A549 (cell line): ENCODE data around the gene ESR1. TPM values are rescaled to one million over a fixed set of nuclear protein-coding genes. Genes with fewer than 3 reads are reported as not detected.

Source experiments
- ATAC-seq, 2 experiments: fragments of 200-7000 bp in 1 of 2; fragments of >200 bp in 1 of 2; cut with Nextera tagmentation in 1 of 2; cut with Tn5 transposase in 1 of 2; 3 replicates each; pipeline versions ENCODE4 v1.8.0 to v1.9.1; 2018 to 2020; ENCODE audit warnings: mild to moderate bottlenecking in 1 of 2, moderate library complexity in 1 of 2
- CTCF ChIA-PET: fragments of 300-600 bp; sonication (Branson Sonifier 250); formaldehyde crosslinking; extraction: SDS; loops from one replicate; lab custom pipeline; 2021; ENCODE audit warnings: antibody characterized with exemption, inconsistent platforms; lab: Yijun Ruan, JAX
- POLR2A ChIA-PET: fragments of 350-600 bp; formaldehyde crosslinking; extraction: SDS; loops from one replicate; lab custom pipeline; 2021; ENCODE audit warnings: antibody characterized with exemption, inconsistent platforms; lab: Yijun Ruan, JAX
- DNase-seq, 2 experiments: peaks; one replicate each; pipeline versions ENCODE4 v3.0.0 to v3.0.0-alpha.2; 2011 to 2016; ENCODE audit warnings: low read depth in 1 of 2, low spot score in 1 of 2
- FAIRE-seq: peaks from 2 replicates; lab custom pipeline; 2011; peaks lifted over from hg19 to GRCh38; lab: Jason Lieb, UNC
- H3K27ac ChIP-seq, 2 experiments: fragments of >200 bp; sonication (Bioruptor Twin); formaldehyde crosslinking; 3 replicates each; pipeline ENCODE4 v1.5.1; 2016 to 2017
- H3K4me1 ChIP-seq: fragments of >200 bp; sonication (Bioruptor Twin); formaldehyde crosslinking; 3 replicates; pipeline ENCODE4 v1.6.1; 2016
- H3K4me2 ChIP-seq: fragments of >200 bp; sonication (Bioruptor Twin); formaldehyde crosslinking; 3 replicates; pipeline ENCODE4 v1.6.1; 2016
- H3K4me3 ChIP-seq: fragments of >200 bp; sonication (Bioruptor Twin); formaldehyde crosslinking; 3 replicates; pipeline ENCODE4 v1.5.1; 2016
- H3K9me3 ChIP-seq: fragments of >200 bp; sonication (Bioruptor Twin); formaldehyde crosslinking; 3 replicates; pipeline ENCODE4 v1.6.1; 2016
- CBX2 ChIP-seq: fragments of 200-600 bp; sonication (generic); IDR thresholded peaks from 2 replicates; pipeline ENCODE4 v1.6.1; 2016; ENCODE audit warnings: low read depth, mild to moderate bottlenecking, borderline replicate concordance
- CHD2 ChIP-seq: fragments of 150-350 bp; IDR thresholded peaks from 2 replicates; pipeline ENCODE4 v1.6.1; 2014; ENCODE audit warnings: low read length; ENCODE audit not compliant: partially characterized antibody
- EHF ChIP-seq: fragments of 250-450 bp; sonication (Bioruptor Pico); IDR thresholded peaks from 2 replicates; pipeline ENCODE4 v1.5.0; 2020; ENCODE audit warnings: mild to moderate bottlenecking
- EHMT2 ChIP-seq: fragments of 200-600 bp; sonication (generic); IDR thresholded peaks from 2 replicates; pipeline ENCODE4 v1.6.1; 2016; ENCODE audit warnings: antibody characterized with exemption, low read depth, mild to moderate bottlenecking, moderate library complexity
- FOXS1 ChIP-seq: fragments of 250-450 bp; sonication (Bioruptor Pico); IDR thresholded peaks from 2 replicates; pipeline ENCODE4 v1.5.0; 2020; ENCODE audit warnings: mild to moderate bottlenecking, moderate library complexity
- GATA3 ChIP-seq: IDR thresholded peaks from 2 replicates; pipeline ENCODE4 v1.6.1; 2012; ENCODE audit warnings: borderline replicate concordance
- HEYL ChIP-seq: fragments of 250-450 bp; sonication (Bioruptor Pico); IDR thresholded peaks from 2 replicates; pipeline ENCODE4 v1.8.0; 2021; ENCODE audit warnings: mild to moderate bottlenecking, moderate library complexity
- HMGXB4 ChIP-seq: fragments of 250-450 bp; sonication (Bioruptor Pico); IDR thresholded peaks from 2 replicates; pipeline ENCODE4 v1.5.0; 2021; ENCODE audit warnings: mild to moderate bottlenecking, moderate library complexity, borderline replicate concordance
- JUN ChIP-seq, 2 experiments: fragments of >200 bp; sonication (Bioruptor Twin); formaldehyde crosslinking; IDR thresholded peaks; 2 replicates in 1 of 2; 3 replicates in 1 of 2; pipeline ENCODE4 v1.6.1; 2016 to 2017
- KDM1A ChIP-seq: fragments of 200-600 bp; sonication (generic); IDR thresholded peaks from 2 replicates; pipeline ENCODE4 v1.6.1; 2016; ENCODE audit warnings: low read depth, mild to moderate bottlenecking
- KDM5A ChIP-seq: fragments of 200-600 bp; sonication (generic); IDR thresholded peaks from 2 replicates; pipeline ENCODE4 v1.6.1; 2016; ENCODE audit warnings: antibody characterized with exemption, mild to moderate bottlenecking
- NFE2L2 ChIP-seq: fragments of 150-350 bp; conservative IDR thresholded peaks from 2 replicates; pipeline ENCODE4 v1.6.1; 2014; ENCODE audit warnings: low read length
- NR3C1 ChIP-seq: fragments of >200 bp; sonication (Bioruptor Twin); formaldehyde crosslinking; IDR thresholded peaks from 3 replicates; pipeline ENCODE4 v1.6.1; 2017
- PBX3 ChIP-seq: IDR thresholded peaks from 2 replicates; pipeline ENCODE4 v1.6.1; 2012
- PHF8 ChIP-seq: fragments of 200-600 bp; sonication (generic); IDR thresholded peaks from 2 replicates; pipeline ENCODE4 v1.6.1; 2016; ENCODE audit warnings: low read depth, mild to moderate bottlenecking, antibody characterized with exemption, moderate library complexity, borderline replicate concordance
- RAD21 ChIP-seq, 2 experiments: fragments of >200 bp in 1 of 2; sonication (Bioruptor Twin) in 1 of 2; formaldehyde crosslinking in 1 of 2; IDR thresholded peaks in 1 of 2; conservative IDR thresholded peaks in 1 of 2; 2 replicates in 1 of 2; 3 replicates in 1 of 2; pipeline ENCODE4 v1.6.1; 2012 to 2018; ENCODE audit warnings: inconsistent platforms in 1 of 2
- RARB ChIP-seq: fragments of 250-450 bp; sonication (Bioruptor Pico); IDR thresholded peaks from 2 replicates; pipeline ENCODE4 v1.8.0; 2021; ENCODE audit warnings: mild to moderate bottlenecking, moderate library complexity
- SMC3 ChIP-seq: fragments of >200 bp; sonication (Bioruptor Twin); formaldehyde crosslinking; IDR thresholded peaks from 3 replicates; pipeline ENCODE4 v1.6.1; 2018; ENCODE audit warnings: inconsistent platforms
- SREBF2 ChIP-seq: fragments of 450-650 bp; IDR thresholded peaks from 2 replicates; pipeline ENCODE4 v1.6.1; 2014; ENCODE audit warnings: mild to moderate bottlenecking, moderate library complexity
- TFCP2L1 ChIP-seq: fragments of 250-450 bp; sonication (Bioruptor Pico); IDR thresholded peaks from 2 replicates; pipeline ENCODE4 v1.5.0; 2021; ENCODE audit warnings: mild to moderate bottlenecking
- ZFP36 ChIP-seq: fragments of 450-650 bp; IDR thresholded peaks from 2 replicates; pipeline ENCODE4 v1.6.1; 2014; ENCODE audit warnings: borderline replicate concordance; ENCODE audit not compliant: partially characterized antibody
- WGBS: methylation state at CpG from one replicate; pipeline ENCODE4 v1.1.6; 2017; ENCODE audit errors: missing lambda C conversion rate; 5-methylcytosine and 5-hydroxymethylcytosine counted together
- polyA plus RNA-seq, 4 experiments: library from polyadenylated mRNA; depleted of rRNA in 3 of 4; stranded (reverse); fragments of >200 nt; fragmentation: RNase III in 1 of 4; extraction: RNeasy Plus Mini Kit Qiagen cat#74134 plus additional on column Dnase treatment in 1 of 4; gene quantifications; 2 replicates in 3 of 4; 3 replicates in 1 of 4; pipeline ENCODE4 v1.2.3, GENCODE V29; 2011 to 2017
- TF ChIP-seq, protein P1 (sequence below): fragments of 450-650 bp; IDR thresholded peaks from 2 replicates; pipeline ENCODE4 v1.6.1; 2014; ENCODE audit warnings: antibody characterized with exemption
- TF ChIP-seq, protein P2 (sequence below): IDR thresholded peaks from 2 replicates; pipeline ENCODE4 v1.6.1; 2012; ENCODE audit warnings: low read depth, borderline replicate concordance
- TF ChIP-seq, protein P3 (sequence below): fragments of 200-600 bp; sonication (generic); IDR thresholded peaks from 2 replicates; pipeline ENCODE4 v1.6.1; 2016; ENCODE audit warnings: antibody characterized with exemption, mild to moderate bottlenecking, moderate library complexity
- TF ChIP-seq, protein P4 (sequence below): fragments of >200 bp; sonication (Bioruptor Twin); formaldehyde crosslinking; IDR thresholded peaks from 2 replicates; pipeline ENCODE4 v1.6.1; 2016

The ESR1 gene
- polyA plus RNA-seq, 2 of the 4 experiments (the other 2 are of a cell fraction), result not detected

- no peak for TF ChIP-seq NR3C1
These were observed 335.9 kb downstream of the ESR1 start (continued) for GRCh38 chr6:152143359-152143758.

- H3K4me1 ChIP-seq, result no peaks in the 10 kb centered on the region
- no peaks in the 10 kb centered on the region for H3K9me3 ChIP-seq
- DNase-seq (no peak), FAIRE-seq (no peak), ATAC-seq (no peak)
- H3K4me2 ChIP-seq, result no peak overlapping the region
- no peak overlapping the region for H3K27ac ChIP-seq
- POLR2A ChIA-PET, result no interaction called here
- TF ChIP-seq CHD2 (no peak), KDM5A (no peak), NFE2L2 (no peak), ZFP36 (no peak), HMGXB4 (CRISPR knock-in tag) (no peak), CBX2 (no peak), SMC3 (no peak), HEYL (CRISPR knock-in tag) (no peak), JUN (IDR thresholded peaks at IDR 0.05) (no peak), PHF8 (no peak), PBX3 (no peak), FOXS1 (CRISPR knock-in tag) (no peak), TFCP2L1 (no peak), GATA3 (no peak), EHF (CRISPR knock-in tag) (no peak), SREBF2 (no peak), KDM1A (no peak)
- TF ChIP-seq, protein P1, sequence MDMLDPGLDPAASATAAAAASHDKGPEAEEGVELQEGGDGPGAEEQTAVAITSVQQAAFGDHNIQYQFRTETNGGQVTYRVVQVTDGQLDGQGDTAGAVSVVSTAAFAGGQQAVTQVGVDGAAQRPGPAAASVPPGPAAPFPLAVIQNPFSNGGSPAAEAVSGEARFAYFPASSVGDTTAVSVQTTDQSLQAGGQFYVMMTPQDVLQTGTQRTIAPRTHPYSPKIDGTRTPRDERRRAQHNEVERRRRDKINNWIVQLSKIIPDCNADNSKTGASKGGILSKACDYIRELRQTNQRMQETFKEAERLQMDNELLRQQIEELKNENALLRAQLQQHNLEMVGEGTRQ, result no peak
- TF ChIP-seq, protein P2, sequence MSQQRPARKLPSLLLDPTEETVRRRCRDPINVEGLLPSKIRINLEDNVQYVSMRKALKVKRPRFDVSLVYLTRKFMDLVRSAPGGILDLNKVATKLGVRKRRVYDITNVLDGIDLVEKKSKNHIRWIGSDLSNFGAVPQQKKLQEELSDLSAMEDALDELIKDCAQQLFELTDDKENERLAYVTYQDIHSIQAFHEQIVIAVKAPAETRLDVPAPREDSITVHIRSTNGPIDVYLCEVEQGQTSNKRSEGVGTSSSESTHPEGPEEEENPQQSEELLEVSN, result no peak
- TF ChIP-seq, all 56 proteins: peak for 0
- CTCF ChIA-PET, result interaction anchor here (1.2 kb wide), 1 partner anchor 17 kb away, joined by 3 read pairs; no protein-coding TSS in a partner anchor
- 100% methylated on average over 1 of the region's 1 CpG for WGBS
- H3K4me3 ChIP-seq, result no peak overlapping the region
These were observed 338.9 kb downstream of the ESR1 start for GRCh38 chr6:152146385-152146784.

GRCh38 chr6:152147269-152147668 is 339.8 kb downstream of the ESR1 start:
- ChIA-PET CTCF (no interaction called here), POLR2A (no interaction called here)
- Histone ChIP-seq H3K4me1 (no peaks in the 10 kb centered on the region), H3K9me3 (no peaks in the 10 kb centered on the region), H3K4me3 (no peak overlapping the region), H3K4me2 (no peak overlapping the region), H3K27ac (no peak overlapping the region)
- WGBS, result 94% methylated on average over 6 of the region's 6 CpGs
- no peak for FAIRE-seq
- ATAC-seq, result no peak
- no peak for DNase-seq
- TF ChIP-seq HMGXB4 (CRISPR knock-in tag) (no peak), KDM1A (no peak), EHMT2 (no peak), KDM5A (no peak), RARB (no peak), RAD21 (conservative IDR thresholded peaks at IDR 0.05 in 1 of 2, IDR thresholded peaks at IDR 0.05 in 1 of 2) (no peak)
- TF ChIP-seq, protein P3, sequence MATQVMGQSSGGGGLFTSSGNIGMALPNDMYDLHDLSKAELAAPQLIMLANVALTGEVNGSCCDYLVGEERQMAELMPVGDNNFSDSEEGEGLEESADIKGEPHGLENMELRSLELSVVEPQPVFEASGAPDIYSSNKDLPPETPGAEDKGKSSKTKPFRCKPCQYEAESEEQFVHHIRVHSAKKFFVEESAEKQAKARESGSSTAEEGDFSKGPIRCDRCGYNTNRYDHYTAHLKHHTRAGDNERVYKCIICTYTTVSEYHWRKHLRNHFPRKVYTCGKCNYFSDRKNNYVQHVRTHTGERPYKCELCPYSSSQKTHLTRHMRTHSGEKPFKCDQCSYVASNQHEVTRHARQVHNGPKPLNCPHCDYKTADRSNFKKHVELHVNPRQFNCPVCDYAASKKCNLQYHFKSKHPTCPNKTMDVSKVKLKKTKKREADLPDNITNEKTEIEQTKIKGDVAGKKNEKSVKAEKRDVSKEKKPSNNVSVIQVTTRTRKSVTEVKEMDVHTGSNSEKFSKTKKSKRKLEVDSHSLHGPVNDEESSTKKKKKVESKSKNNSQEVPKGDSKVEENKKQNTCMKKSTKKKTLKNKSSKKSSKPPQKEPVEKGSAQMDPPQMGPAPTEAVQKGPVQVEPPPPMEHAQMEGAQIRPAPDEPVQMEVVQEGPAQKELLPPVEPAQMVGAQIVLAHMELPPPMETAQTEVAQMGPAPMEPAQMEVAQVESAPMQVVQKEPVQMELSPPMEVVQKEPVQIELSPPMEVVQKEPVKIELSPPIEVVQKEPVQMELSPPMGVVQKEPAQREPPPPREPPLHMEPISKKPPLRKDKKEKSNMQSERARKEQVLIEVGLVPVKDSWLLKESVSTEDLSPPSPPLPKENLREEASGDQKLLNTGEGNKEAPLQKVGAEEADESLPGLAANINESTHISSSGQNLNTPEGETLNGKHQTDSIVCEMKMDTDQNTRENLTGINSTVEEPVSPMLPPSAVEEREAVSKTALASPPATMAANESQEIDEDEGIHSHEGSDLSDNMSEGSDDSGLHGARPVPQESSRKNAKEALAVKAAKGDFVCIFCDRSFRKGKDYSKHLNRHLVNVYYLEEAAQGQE, result no peak
- TF ChIP-seq, protein P1, result no peak
- TF ChIP-seq, protein P4, sequence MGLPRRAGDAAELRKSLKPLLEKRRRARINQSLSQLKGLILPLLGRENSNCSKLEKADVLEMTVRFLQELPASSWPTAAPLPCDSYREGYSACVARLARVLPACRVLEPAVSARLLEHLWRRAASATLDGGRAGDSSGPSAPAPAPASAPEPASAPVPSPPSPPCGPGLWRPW, result no peak
